Calu3 (cell line): Measurements from ENCODE around the gene FBXO38. TPM values are rescaled to one million over a fixed set of nuclear protein-coding genes. Genes with fewer than 3 reads are reported as not detected.

Experiments
- BruUV-seq: library from RNA; stranded (reverse); fragments of 400-500 nt; replicated peaks from 2 replicates; lab custom pipeline; 2021; lab: Mats Ljungman, UMichigan
- CTCF ChIA-PET: fragments of 300-600 bp; sonication (Branson Sonifier 250); formaldehyde crosslinking; loops from one replicate; lab custom pipeline; 2022; ENCODE audit warnings: antibody characterized with exemption; lab: Charles Lee
- DNase-seq: peaks from one replicate; pipeline ENCODE4 v3.0.0; 2022
- H3K27ac Mint-ChIP-seq: one replicate; pipeline ENCODE4 v1.8.0; 2022; ENCODE audit warnings: mixed read lengths; ENCODE audit not compliant: unreplicated experiment
- H3K27me3 Mint-ChIP-seq: one replicate; pipeline ENCODE4 v1.8.0; 2022; ENCODE audit warnings: mixed read lengths; ENCODE audit not compliant: unreplicated experiment
- H3K36me3 Mint-ChIP-seq: one replicate; pipeline ENCODE4 v1.8.0; 2022; ENCODE audit warnings: mild to moderate bottlenecking, moderate library complexity, mixed read lengths; ENCODE audit not compliant: insufficient read depth, unreplicated experiment
- H3K4me1 Mint-ChIP-seq: one replicate; pipeline ENCODE4 v1.8.0; 2022; ENCODE audit warnings: mild to moderate bottlenecking, low read depth, mixed read lengths; ENCODE audit not compliant: unreplicated experiment
- H3K4me3 Mint-ChIP-seq: one replicate; pipeline ENCODE4 v1.8.0; 2022; ENCODE audit warnings: mild to moderate bottlenecking, low read depth, moderate library complexity, mixed read lengths; ENCODE audit not compliant: unreplicated experiment
- H3K9me3 Mint-ChIP-seq: one replicate; pipeline ENCODE4 v1.8.0; 2022; ENCODE audit warnings: low read depth, mixed read lengths; ENCODE audit not compliant: unreplicated experiment
- intact Hi-C: fragments of 100-400 bp; cut with micrococcal nuclease; formaldehyde crosslinking; loops from one replicate; pipeline ENCODE4 v1.10.0; 2022; ENCODE audit not compliant: unreplicated experiment
- total RNA-seq: library from RNA; stranded (reverse); gene quantifications from 2 replicates; pipeline ENCODE4 v1.2.3, GENCODE V29; 2022
- TF ChIP-seq, protein P1 (sequence below): fragments of 200-600 bp; IDR thresholded peaks from one replicate; pipeline ENCODE4 v1.8.0; 2022; ENCODE audit warnings: antibody characterized with exemption; ENCODE audit not compliant: unreplicated experiment

Gene FBXO38
- total RNA-seq, 1 experiment from 2014 or later: 59.2 TPM

DNA sequence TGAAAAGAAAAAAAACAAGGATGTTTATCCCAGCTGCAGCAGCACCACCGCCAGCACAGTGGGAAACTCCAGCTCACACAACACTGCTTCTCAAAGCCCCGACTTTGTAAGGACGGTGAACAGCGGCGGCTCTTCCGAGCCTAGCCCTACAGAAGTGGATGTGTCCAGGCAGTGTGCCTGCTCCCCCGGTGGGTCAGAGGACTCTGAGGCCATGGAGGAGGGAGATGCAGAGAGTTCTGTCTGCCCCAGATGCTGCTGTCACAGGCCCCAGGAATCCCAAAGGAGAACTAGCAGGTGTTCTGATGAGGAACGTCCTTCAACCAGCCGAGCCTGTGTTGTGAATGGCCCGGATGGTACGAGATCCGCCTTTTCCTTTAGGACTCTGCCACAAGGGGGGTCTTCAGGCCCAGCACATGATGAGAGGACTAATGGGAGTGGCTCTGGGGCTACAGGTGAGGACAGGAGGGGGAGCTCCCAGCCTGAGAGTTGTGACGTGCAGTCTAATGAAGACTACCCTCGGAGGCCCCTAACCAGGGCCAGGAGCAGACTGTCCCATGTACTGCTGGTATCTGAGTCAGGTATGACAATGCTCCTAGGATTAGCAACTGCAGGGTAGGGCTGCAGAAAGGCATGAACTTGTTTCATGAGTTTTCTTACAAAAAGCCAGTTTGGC lies 43.7 kb downstream of the FBXO38 start:
- CTCF ChIA-PET: interaction anchor here (0.5 kb wide), 1 partner anchor 632 kb away, joined by 5 read pairs; no protein-coding TSS in a partner anchor
- intact Hi-C loops: no loop called here
- no TSS peak for BruUV-seq
- no peak overlapping the region for H3K27ac Mint-ChIP-seq
- no peak overlapping the region for H3K4me3 Mint-ChIP-seq
- no peaks in the 10 kb centered on the region for H3K27me3 Mint-ChIP-seq
- H3K4me1 Mint-ChIP-seq: no peaks in the 10 kb centered on the region
- TF ChIP-seq, protein P1, sequence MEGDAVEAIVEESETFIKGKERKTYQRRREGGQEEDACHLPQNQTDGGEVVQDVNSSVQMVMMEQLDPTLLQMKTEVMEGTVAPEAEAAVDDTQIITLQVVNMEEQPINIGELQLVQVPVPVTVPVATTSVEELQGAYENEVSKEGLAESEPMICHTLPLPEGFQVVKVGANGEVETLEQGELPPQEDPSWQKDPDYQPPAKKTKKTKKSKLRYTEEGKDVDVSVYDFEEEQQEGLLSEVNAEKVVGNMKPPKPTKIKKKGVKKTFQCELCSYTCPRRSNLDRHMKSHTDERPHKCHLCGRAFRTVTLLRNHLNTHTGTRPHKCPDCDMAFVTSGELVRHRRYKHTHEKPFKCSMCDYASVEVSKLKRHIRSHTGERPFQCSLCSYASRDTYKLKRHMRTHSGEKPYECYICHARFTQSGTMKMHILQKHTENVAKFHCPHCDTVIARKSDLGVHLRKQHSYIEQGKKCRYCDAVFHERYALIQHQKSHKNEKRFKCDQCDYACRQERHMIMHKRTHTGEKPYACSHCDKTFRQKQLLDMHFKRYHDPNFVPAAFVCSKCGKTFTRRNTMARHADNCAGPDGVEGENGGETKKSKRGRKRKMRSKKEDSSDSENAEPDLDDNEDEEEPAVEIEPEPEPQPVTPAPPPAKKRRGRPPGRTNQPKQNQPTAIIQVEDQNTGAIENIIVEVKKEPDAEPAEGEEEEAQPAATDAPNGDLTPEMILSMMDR: no peak
- H3K36me3 Mint-ChIP-seq: peaks cover 24% of the 10 kb centered on the region
- no peak for DNase-seq
- no peaks in the 10 kb centered on the region for H3K9me3 Mint-ChIP-seq

DNA sequence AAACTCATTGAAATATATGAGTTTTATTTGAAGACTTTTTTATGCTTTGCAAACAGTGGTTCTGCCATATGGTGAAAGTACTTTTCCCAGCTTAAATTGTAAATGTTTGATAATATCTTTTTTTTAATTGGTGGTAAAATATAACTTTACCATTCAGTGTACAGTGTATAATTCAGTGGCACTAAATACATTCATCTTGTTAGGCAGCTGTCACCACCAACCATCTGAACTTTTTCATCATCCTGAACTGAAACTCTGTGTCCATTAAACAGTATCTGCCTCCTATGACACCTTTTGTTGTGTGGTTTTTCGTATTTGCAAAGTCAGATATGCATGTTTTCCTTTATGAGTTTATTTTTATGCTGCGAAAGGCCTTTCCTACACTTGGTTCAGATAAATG lies 45.1 kb downstream of the FBXO38 start:
- no peak for DNase-seq
- intact Hi-C loops: no loop called here
- Mint-ChIP-seq H3K4me3 (no peak overlapping the region), H3K4me1 (no peaks in the 10 kb centered on the region), H3K9me3 (no peaks in the 10 kb centered on the region), H3K27ac (no peak overlapping the region), H3K27me3 (no peaks in the 10 kb centered on the region), H3K36me3 (peaks cover 24% of the 10 kb centered on the region)
- TF ChIP-seq, protein P1: no peak
- BruUV-seq: no TSS peak
- CTCF ChIA-PET: interaction anchor here (0.6 kb wide), 1 partner anchor 1039 kb away, joined by 4 read pairs; no protein-coding TSS in a partner anchor

DNA sequence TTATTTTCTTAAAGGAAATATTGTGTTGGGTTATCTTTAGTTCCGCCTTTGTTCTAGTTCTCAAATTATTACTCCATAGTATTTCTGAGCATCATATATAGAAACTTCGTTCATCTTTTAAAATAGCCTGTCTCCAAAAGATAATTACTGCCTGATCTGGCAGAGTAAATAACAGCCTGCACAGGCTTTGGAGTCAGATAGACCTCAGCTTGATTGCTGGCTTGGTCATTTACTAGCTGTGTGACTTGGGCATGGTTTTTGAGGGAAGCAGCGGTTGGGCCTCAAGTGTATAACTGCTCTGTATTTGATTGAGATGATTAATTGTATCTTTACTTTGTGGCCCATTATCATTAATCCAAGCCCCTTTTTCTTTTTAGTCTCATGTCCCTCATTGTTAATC lies 50.1 kb downstream of the FBXO38 start:
- DNase-seq: no peak
- no TSS peak for BruUV-seq
- Mint-ChIP-seq H3K4me1 (no peaks in the 10 kb centered on the region), H3K27me3 (no peaks in the 10 kb centered on the region), H3K4me3 (no peak overlapping the region), H3K36me3 (peaks cover 22% of the 10 kb centered on the region), H3K27ac (no peak overlapping the region), H3K9me3 (no peaks in the 10 kb centered on the region)
- CTCF ChIA-PET: interaction anchor here (0.6 kb wide), 1 partner anchor 36 kb away, joined by 3 read pairs; no protein-coding TSS in a partner anchor
- TF ChIP-seq, protein P1: no peak
- intact Hi-C loops: no loop called here

DNA sequence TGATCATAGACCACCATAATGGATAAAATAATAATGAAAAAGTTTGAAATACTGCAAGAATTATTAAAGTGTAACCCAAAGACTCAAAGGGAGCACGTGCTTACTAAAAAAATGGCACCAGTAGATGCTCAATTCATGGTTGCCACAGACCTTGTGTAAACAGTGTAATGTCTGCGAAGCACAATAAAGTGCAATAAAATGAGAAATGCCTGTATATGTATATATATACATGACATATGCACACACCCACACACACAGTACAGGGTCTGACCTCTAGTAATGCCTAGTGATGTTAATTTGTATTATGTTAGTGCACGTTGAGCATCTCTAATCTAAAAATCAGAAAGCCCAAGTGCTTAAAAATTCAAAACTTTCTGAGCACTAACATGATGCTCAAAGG lies 52.3 kb downstream of the FBXO38 start:
- TF ChIP-seq, protein P1: no peak
- CTCF ChIA-PET: no interaction called here
- no peak for DNase-seq
- H3K9me3 Mint-ChIP-seq: no peaks in the 10 kb centered on the region
- H3K36me3 Mint-ChIP-seq: peaks cover 22% of the 10 kb centered on the region
- BruUV-seq: no TSS peak
- intact Hi-C loops: no loop called here
- H3K4me1 Mint-ChIP-seq: no peaks in the 10 kb centered on the region
- no peak overlapping the region for H3K27ac Mint-ChIP-seq
- no peak overlapping the region for H3K4me3 Mint-ChIP-seq
- H3K27me3 Mint-ChIP-seq: no peaks in the 10 kb centered on the region
